Panc1 (cell line): Measurements from ENCODE around the gene PPIL1. TPM values are rescaled to one million over a fixed set of nuclear protein-coding genes. Genes with fewer than 3 reads are reported as not detected.

Source experiments
- ATAC-seq: fragments of 200-7000 bp; cut with Tn5 transposase; 2 replicates; pipeline ENCODE4 v1.9.1; 2020; ENCODE audit warnings: mild to moderate bottlenecking, moderate library complexity
- BruUV-seq: library from RNA; stranded (reverse); fragments of 400-500 nt; replicated peaks from 2 replicates; lab custom pipeline; 2021; lab: Mats Ljungman, UMichigan
- CTCF ChIA-PET: fragments of 300-600 bp; sonication (Branson Sonifier 250); formaldehyde crosslinking; loops from one replicate; lab custom pipeline; 2022; ENCODE audit warnings: antibody characterized with exemption; lab: Charles Lee
- POLR2A ChIA-PET: fragments of 300-600 bp; sonication (Branson Sonifier 250); formaldehyde crosslinking; loops from one replicate; lab custom pipeline; 2022; ENCODE audit warnings: antibody characterized with exemption; lab: Charles Lee
- DNase-seq: peaks from one replicate; pipeline ENCODE4 v3.0.0-alpha.2; 2010; ENCODE audit warnings: low read depth, low spot score
- H3K27ac ChIP-seq: 2 replicates; pipeline ENCODE4 v1.5.1; 2011; ENCODE audit warnings: mild to moderate bottlenecking, low read length, inconsistent platforms
- H3K27me3 ChIP-seq: fragments of 200-500 bp; sonication (Bioruptor generic); 2 replicates; pipeline ENCODE4 v1.6.0; 2014; ENCODE audit warnings: low read length, inconsistent platforms; ENCODE audit not compliant: control insufficient read depth, insufficient read depth
- H3K36me3 ChIP-seq: fragments of 200-500 bp; sonication (Bioruptor generic); 2 replicates; pipeline ENCODE4 v1.5.1; 2014; ENCODE audit warnings: inconsistent platforms, mild to moderate bottlenecking, low read length, moderate library complexity; ENCODE audit not compliant: control insufficient read depth, insufficient read depth
- H3K4me1 ChIP-seq: 2 replicates; pipeline ENCODE4 v1.5.1; 2011; ENCODE audit warnings: inconsistent platforms, mild to moderate bottlenecking, low read length, moderate library complexity; ENCODE audit not compliant: control insufficient read depth, insufficient read depth
- H3K4me3 ChIP-seq, 2 experiments: 2 replicates each; pipeline ENCODE4 v1.5.1; 2011 to 2012; ENCODE audit warnings: low read depth in 2 of 2, low read length in 2 of 2, mild to moderate bottlenecking in 2 of 2, inconsistent platforms in 1 of 2, moderate library complexity in 1 of 2
- H3K9me3 ChIP-seq: fragments of 200-500 bp; sonication (Bioruptor generic); 2 replicates; pipeline ENCODE4 v1.5.1; 2014; ENCODE audit warnings: low read depth, mild to moderate bottlenecking, inconsistent platforms, low read length, moderate library complexity; ENCODE audit not compliant: control insufficient read depth, insufficient read depth
- POLR2AphosphoS5 ChIP-seq: IDR thresholded peaks from 2 replicates; pipeline ENCODE4 v1.6.1; 2012; ENCODE audit warnings: mild to moderate bottlenecking, low read depth, low read length, moderate library complexity
- SIN3A ChIP-seq: IDR thresholded peaks from 2 replicates; pipeline ENCODE4 v1.6.1; 2012; ENCODE audit warnings: low read depth, mild to moderate bottlenecking, low read length, moderate library complexity, borderline replicate concordance; ENCODE audit not compliant: insufficient read depth
- TCF7L2 ChIP-seq: IDR thresholded peaks from 2 replicates; pipeline ENCODE4 v1.6.1; 2011; ENCODE audit warnings: mild to moderate bottlenecking, low read depth, low read length, inconsistent platforms
- in situ Hi-C: cut with HindIII; loops from 2 replicates; pipeline ENCODE4 v1.10.0; 2016; ENCODE audit warnings: low sequenced_read_pairs, low pct_unique_long_range_greater_than_20kb
- intact Hi-C: fragments of 100-400 bp; cut with micrococcal nuclease; formaldehyde crosslinking; loops from one replicate; pipeline ENCODE4 v1.10.0; 2022; ENCODE audit not compliant: unreplicated experiment
- total RNA-seq: library from RNA; stranded (reverse); gene quantifications from one replicate; pipeline ENCODE4 v1.2.1, GENCODE V29; 2021; ENCODE audit not compliant: unreplicated experiment
- TF ChIP-seq, protein P1 (sequence below): fragments of 450-650 bp; IDR thresholded peaks from 2 replicates; pipeline ENCODE4 v1.5.1; 2017; ENCODE audit warnings: mild to moderate bottlenecking
- TF ChIP-seq, protein P2 (sequence below), 2 experiments: IDR thresholded peaks; 2 replicates each; pipeline ENCODE4 v1.6.1; 2011 to 2012; ENCODE audit warnings: low read depth in 2 of 2, control low read depth in 1 of 2, low read length in 1 of 2, mild to moderate bottlenecking in 1 of 2, moderate library complexity in 1 of 2; ENCODE audit not compliant: insufficient read depth in 1 of 2

PPIL1 gene
- total RNA-seq, 1 experiment from 2014 or later, result 44.1 TPM

DNA sequence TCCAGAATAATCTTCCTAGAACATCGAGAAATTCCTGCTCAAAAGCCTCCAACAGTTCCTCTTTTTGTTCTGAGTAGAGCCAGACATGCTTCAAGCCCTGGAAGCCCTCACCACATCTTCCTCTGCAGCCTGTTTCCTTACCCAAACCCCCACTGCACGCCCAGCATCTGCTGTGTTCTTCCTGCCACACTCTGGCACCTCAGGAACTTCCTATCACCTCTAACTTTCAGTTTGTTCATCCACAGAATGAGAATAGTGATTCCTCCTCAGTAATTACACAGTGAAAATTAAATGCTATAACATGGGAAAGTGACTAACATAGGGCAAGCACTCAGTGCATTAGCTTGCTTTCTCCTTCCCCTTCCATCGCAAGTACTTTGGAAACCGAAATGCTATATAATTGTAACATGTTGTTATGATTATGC lies 37.4 kb upstream of the PPIL1 start:
- no peaks in the 10 kb centered on the region for H3K9me3 ChIP-seq
- peaks cover 37% of the 10 kb centered on the region for H3K4me1 ChIP-seq
- in situ Hi-C loops, result no loop called here
- H3K27me3 ChIP-seq, result no peaks in the 10 kb centered on the region
- no peak overlapping the region for H3K4me3 ChIP-seq
- POLR2A ChIA-PET, result no interaction called here
- ATAC-seq, result peak; percentile 19
- H3K27ac ChIP-seq, result peak overlapping the region; percentile 49
- no TSS peak for BruUV-seq
- intact Hi-C loops, result no loop called here
- CTCF ChIA-PET, result interaction anchor here (0.6 to 0.7 kb wide), 2 partner anchors 18 to 106 kb away, joined by 3 to 5 read pairs; no protein-coding TSS in a partner anchor
- H3K36me3 ChIP-seq, result peaks cover 4% of the 10 kb centered on the region
- DNase-seq, result no peak
- TF ChIP-seq, protein P1, sequence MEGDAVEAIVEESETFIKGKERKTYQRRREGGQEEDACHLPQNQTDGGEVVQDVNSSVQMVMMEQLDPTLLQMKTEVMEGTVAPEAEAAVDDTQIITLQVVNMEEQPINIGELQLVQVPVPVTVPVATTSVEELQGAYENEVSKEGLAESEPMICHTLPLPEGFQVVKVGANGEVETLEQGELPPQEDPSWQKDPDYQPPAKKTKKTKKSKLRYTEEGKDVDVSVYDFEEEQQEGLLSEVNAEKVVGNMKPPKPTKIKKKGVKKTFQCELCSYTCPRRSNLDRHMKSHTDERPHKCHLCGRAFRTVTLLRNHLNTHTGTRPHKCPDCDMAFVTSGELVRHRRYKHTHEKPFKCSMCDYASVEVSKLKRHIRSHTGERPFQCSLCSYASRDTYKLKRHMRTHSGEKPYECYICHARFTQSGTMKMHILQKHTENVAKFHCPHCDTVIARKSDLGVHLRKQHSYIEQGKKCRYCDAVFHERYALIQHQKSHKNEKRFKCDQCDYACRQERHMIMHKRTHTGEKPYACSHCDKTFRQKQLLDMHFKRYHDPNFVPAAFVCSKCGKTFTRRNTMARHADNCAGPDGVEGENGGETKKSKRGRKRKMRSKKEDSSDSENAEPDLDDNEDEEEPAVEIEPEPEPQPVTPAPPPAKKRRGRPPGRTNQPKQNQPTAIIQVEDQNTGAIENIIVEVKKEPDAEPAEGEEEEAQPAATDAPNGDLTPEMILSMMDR, result no peak
- TF ChIP-seq TCF7L2 (no peak), SIN3A (no peak), POLR2AphosphoS5 (no peak)
- TF ChIP-seq, protein P2, sequence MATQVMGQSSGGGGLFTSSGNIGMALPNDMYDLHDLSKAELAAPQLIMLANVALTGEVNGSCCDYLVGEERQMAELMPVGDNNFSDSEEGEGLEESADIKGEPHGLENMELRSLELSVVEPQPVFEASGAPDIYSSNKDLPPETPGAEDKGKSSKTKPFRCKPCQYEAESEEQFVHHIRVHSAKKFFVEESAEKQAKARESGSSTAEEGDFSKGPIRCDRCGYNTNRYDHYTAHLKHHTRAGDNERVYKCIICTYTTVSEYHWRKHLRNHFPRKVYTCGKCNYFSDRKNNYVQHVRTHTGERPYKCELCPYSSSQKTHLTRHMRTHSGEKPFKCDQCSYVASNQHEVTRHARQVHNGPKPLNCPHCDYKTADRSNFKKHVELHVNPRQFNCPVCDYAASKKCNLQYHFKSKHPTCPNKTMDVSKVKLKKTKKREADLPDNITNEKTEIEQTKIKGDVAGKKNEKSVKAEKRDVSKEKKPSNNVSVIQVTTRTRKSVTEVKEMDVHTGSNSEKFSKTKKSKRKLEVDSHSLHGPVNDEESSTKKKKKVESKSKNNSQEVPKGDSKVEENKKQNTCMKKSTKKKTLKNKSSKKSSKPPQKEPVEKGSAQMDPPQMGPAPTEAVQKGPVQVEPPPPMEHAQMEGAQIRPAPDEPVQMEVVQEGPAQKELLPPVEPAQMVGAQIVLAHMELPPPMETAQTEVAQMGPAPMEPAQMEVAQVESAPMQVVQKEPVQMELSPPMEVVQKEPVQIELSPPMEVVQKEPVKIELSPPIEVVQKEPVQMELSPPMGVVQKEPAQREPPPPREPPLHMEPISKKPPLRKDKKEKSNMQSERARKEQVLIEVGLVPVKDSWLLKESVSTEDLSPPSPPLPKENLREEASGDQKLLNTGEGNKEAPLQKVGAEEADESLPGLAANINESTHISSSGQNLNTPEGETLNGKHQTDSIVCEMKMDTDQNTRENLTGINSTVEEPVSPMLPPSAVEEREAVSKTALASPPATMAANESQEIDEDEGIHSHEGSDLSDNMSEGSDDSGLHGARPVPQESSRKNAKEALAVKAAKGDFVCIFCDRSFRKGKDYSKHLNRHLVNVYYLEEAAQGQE (IDR thresholded peaks at IDR 0.05; ENCODE audit: insufficient read depth in 1 of 2, low read depth in 2 of 2, low read length in 1 of 2), result no peak

DNA sequence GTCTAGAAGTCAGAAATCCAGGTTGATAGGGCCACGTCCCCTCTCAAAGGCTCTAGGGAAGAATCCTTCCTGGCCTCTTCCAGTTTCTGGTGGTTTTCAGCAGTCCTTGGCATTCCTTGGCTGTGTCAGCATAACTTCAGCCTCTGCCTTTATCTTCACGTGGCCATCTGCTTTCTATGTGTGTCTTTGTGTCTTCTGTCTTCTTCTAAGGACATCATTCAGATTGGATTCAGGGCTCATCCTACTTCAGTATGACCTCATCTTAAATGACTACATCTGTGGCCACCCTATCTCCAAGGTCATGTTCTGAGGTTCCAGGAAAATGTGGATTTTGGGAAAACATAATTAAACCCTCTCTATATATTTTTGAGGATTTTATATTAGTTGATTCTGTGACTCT lies 34.1 kb upstream of the PPIL1 start:
- no peaks in the 10 kb centered on the region for H3K27me3 ChIP-seq
- ATAC-seq (no peak), DNase-seq (no peak)
- H3K4me3 ChIP-seq, result no peak overlapping the region
- no peaks in the 10 kb centered on the region for H3K9me3 ChIP-seq
- peaks cover 58% of the 10 kb centered on the region for H3K4me1 ChIP-seq
- in situ Hi-C loops (no loop called here), intact Hi-C loops (no loop called here)
- peaks cover 2% of the 10 kb centered on the region for H3K36me3 ChIP-seq
- no peak overlapping the region; the same call in 1 of the 2 replicates for H3K27ac ChIP-seq
- POLR2A ChIA-PET, result no interaction called here
- TF ChIP-seq, protein P1, result no peak
- no TSS peak for BruUV-seq
- CTCF ChIA-PET, result no interaction called here
